GM12874 (cell line): ENCODE measurements around the gene FRMD4A.

ENCODE experiments used
- CTCF ChIP-seq: IDR thresholded peaks from 2 replicates; pipeline ENCODE4 v1.5.1; 2011; ENCODE audit warnings: low read depth, mild to moderate bottlenecking, control low read depth, low read length, moderate library complexity; ENCODE audit not compliant: insufficient read depth

Gene FRMD4A

GRCh38 chr10:13789448-13789829, 541.3 kb downstream of the FRMD4A start:
- no peak for TF ChIP-seq CTCF

- no peak for TF ChIP-seq CTCF
Measured at GRCh38 chr10:13788711-13789447, 541.8 kb downstream of the FRMD4A start.

GRCh38 chr10:13788320-13788600, 542.5 kb downstream of the FRMD4A start:
- TF ChIP-seq CTCF, result no peak

- TF ChIP-seq CTCF, result no peak
Measured at GRCh38 chr10:13787015-13787421, 543.7 kb downstream of the FRMD4A start.

- no peak for TF ChIP-seq CTCF
Measured at GRCh38 chr10:13784067-13784466, 546.7 kb downstream of the FRMD4A start.

- TF ChIP-seq CTCF, result no peak
Measured at GRCh38 chr10:13779748-13780147, 551.0 kb downstream of the FRMD4A start.

- no peak for TF ChIP-seq CTCF
Measured at GRCh38 chr10:13776861-13777311, 553.8 kb downstream of the FRMD4A start.
